H1 (cell line): ENCODE data around the gene TMEM9B. TPM values are rescaled to one million over a fixed set of nuclear protein-coding genes. Genes with fewer than 3 reads are reported as not detected.

Source experiments
- CTCF ChIA-PET: fragments of 300-600 bp; sonication (Branson Sonifier 250); formaldehyde crosslinking; loops from one replicate; lab custom pipeline; 2021; ENCODE audit not compliant: partially characterized antibody; lab: Charles Lee
- POLR2A ChIA-PET: fragments of 300-600 bp; sonication (Branson Sonifier 250); formaldehyde crosslinking; loops from one replicate; lab custom pipeline; 2021; ENCODE audit warnings: inconsistent platforms; ENCODE audit not compliant: partially characterized antibody; lab: Charles Lee
- DNase-seq, 2 experiments: peaks; one replicate each; pipeline versions ENCODE4 v3.0.0 to v3.0.0-alpha.2; 2010 to 2022; ENCODE audit warnings: low spot score in 2 of 2, low read depth in 1 of 2, mixed read lengths in 1 of 2
- FAIRE-seq: peaks from 2 replicates; lab custom pipeline; 2011; peaks lifted over from hg19 to GRCh38; lab: Jason Lieb, UNC
- H2AFZ ChIP-seq: 2 replicates; pipeline ENCODE4 v1.8.1; 2012; ENCODE audit warnings: low read length, inconsistent platforms
- H2AK5ac ChIP-seq: 2 replicates; pipeline ENCODE4 v1.6.1; 2013; ENCODE audit warnings: low read depth, low read length
- H2BK120ac ChIP-seq: replicated peaks from 2 replicates; pipeline ENCODE3; 2013; ENCODE audit warnings: low read depth, low read length, inconsistent platforms
- H2BK12ac ChIP-seq: 2 replicates; pipeline ENCODE4 v1.6.1; 2013; ENCODE audit warnings: low read depth, low read length
- H2BK15ac ChIP-seq: 2 replicates; pipeline ENCODE4 v1.6.1; 2013; ENCODE audit warnings: low read length
- H2BK20ac ChIP-seq: 2 replicates; pipeline ENCODE4 v1.6.1; 2013; ENCODE audit warnings: low read length
- H2BK5ac ChIP-seq: 2 replicates; pipeline ENCODE4 v1.6.1; 2013; ENCODE audit warnings: low read depth, low read length
- H3K14ac ChIP-seq: 2 replicates; pipeline ENCODE4 v1.6.1; 2013; ENCODE audit warnings: inconsistent platforms; ENCODE audit not compliant: insufficient read length
- H3K18ac ChIP-seq: 2 replicates; pipeline ENCODE4 v1.6.1; 2013; ENCODE audit warnings: low read length; ENCODE audit errors: extremely low read depth
- H3K23ac ChIP-seq: 2 replicates; pipeline ENCODE4 v1.6.1; 2013; ENCODE audit warnings: inconsistent platforms; ENCODE audit not compliant: insufficient read length
- H3K23me2 ChIP-seq: 2 replicates; pipeline ENCODE4 v1.6.1; 2013; ENCODE audit warnings: low read depth, low read length
- H3K27ac ChIP-seq: 2 replicates; pipeline ENCODE4 v1.6.1; 2011; ENCODE audit warnings: low read depth, low read length, inconsistent platforms
- H3K27me3 ChIP-seq, 4 experiments: replicated peaks in 1 of 4; 1 replicate in 1 of 4; 2 replicates in 3 of 4; pipeline versions ENCODE4 v1.6.1 to v1.8.1; 2011 to 2013; ENCODE audit warnings: low read length in 3 of 4, mild to moderate bottlenecking in 3 of 4, inconsistent platforms in 2 of 4, mixed read lengths in 2 of 4, moderate library complexity in 1 of 4; ENCODE audit not compliant: control insufficient read depth in 3 of 4, insufficient read depth in 3 of 4; ENCODE audit errors: extremely low read depth in 1 of 4
- H3K36me3 ChIP-seq, 4 experiments: 2 replicates each; pipeline versions ENCODE4 v1.6.1 to v1.8.1; 2011 to 2013; ENCODE audit warnings: mild to moderate bottlenecking in 4 of 4, low read length in 3 of 4, moderate library complexity in 2 of 4, control low read depth in 1 of 4, inconsistent platforms in 1 of 4; ENCODE audit not compliant: insufficient read depth in 4 of 4, control insufficient read depth in 2 of 4
- H3K4ac ChIP-seq: replicated peaks from 2 replicates; pipeline ENCODE3; 2013; ENCODE audit warnings: low read length, low read depth, mixed read lengths, inconsistent platforms; ENCODE audit not compliant: insufficient read length
- H3K4me1 ChIP-seq, 4 experiments: replicated peaks in 1 of 4; 1 replicate in 1 of 4; 2 replicates in 3 of 4; pipeline versions ENCODE4 v1.6.1 to v1.8.1; 2011 to 2013; ENCODE audit warnings: low read length in 3 of 4, inconsistent platforms in 2 of 4, mixed read lengths in 1 of 4; ENCODE audit not compliant: insufficient read depth in 4 of 4, control insufficient read depth in 3 of 4
- H3K4me2 ChIP-seq, 2 experiments: 2 replicates each; pipeline versions ENCODE4 v1.6.1 to v1.8.1; 2011 to 2013; ENCODE audit warnings: low read depth in 2 of 2, low read length in 2 of 2, control low read depth in 1 of 2, inconsistent platforms in 1 of 2, mild to moderate bottlenecking in 1 of 2; ENCODE audit not compliant: insufficient read depth in 1 of 2
- H3K4me3 ChIP-seq, 4 experiments: fragments of 200-600, 300-600 bp in 1 of 4; sonication (generic), shearing (Covaris generic), sonication (Bioruptor Twin) in 1 of 4; 2 replicates each; pipeline versions ENCODE4 v1.5.1 to v1.8.1; 2011 to 2016; ENCODE audit warnings: low read length in 4 of 4, low read depth in 3 of 4, control low read depth in 2 of 4, inconsistent platforms in 2 of 4, mild to moderate bottlenecking in 2 of 4, mixed read lengths in 1 of 4, moderate library complexity in 1 of 4; ENCODE audit not compliant: insufficient read depth in 2 of 4; ENCODE audit errors: extremely low read depth in 1 of 4
- H3K56ac ChIP-seq: replicated peaks from 2 replicates; pipeline ENCODE3; 2013; ENCODE audit warnings: low read depth, mild to moderate bottlenecking, mixed read lengths, low read length, inconsistent platforms; ENCODE audit not compliant: insufficient read length
- H3K79me1 ChIP-seq: 2 replicates; pipeline ENCODE4 v1.6.1; 2013; ENCODE audit warnings: low read depth, low read length, control low read depth
- H3K79me2 ChIP-seq, 2 experiments: 2 replicates each; pipeline versions ENCODE4 v1.6.1 to v1.8.1; 2012 to 2013; ENCODE audit warnings: low read length in 2 of 2, mild to moderate bottlenecking in 2 of 2, inconsistent platforms in 1 of 2; ENCODE audit not compliant: insufficient read depth in 2 of 2, control insufficient read depth in 1 of 2
- H3K9ac ChIP-seq, 4 experiments: replicated peaks in 1 of 4; 1 replicate in 1 of 4; 2 replicates in 3 of 4; pipeline versions ENCODE4 v1.6.1 to v1.8.1; 2011 to 2013; ENCODE audit warnings: low read depth in 3 of 4, low read length in 3 of 4, control low read depth in 2 of 4, mild to moderate bottlenecking in 2 of 4, moderate library complexity in 2 of 4, inconsistent platforms in 1 of 4; ENCODE audit errors: extremely low read depth in 1 of 4
- H3K9me3 ChIP-seq, 2 experiments: 2 replicates each; pipeline versions ENCODE4 v1.6.1 to v1.8.1; 2012 to 2013; ENCODE audit warnings: mild to moderate bottlenecking in 2 of 2, moderate library complexity in 2 of 2, control low read depth in 1 of 2, inconsistent platforms in 1 of 2, low read depth in 1 of 2, low read length in 1 of 2, mixed read lengths in 1 of 2; ENCODE audit not compliant: insufficient read depth in 2 of 2
- H4K20me1 ChIP-seq, 2 experiments: replicated peaks in 1 of 2; 2 replicates each; pipeline versions ENCODE3 to v1.8.1; 2011 to 2013; ENCODE audit warnings: inconsistent platforms in 2 of 2, low read length in 2 of 2, mild to moderate bottlenecking in 1 of 2; ENCODE audit not compliant: insufficient read depth in 2 of 2, control insufficient read depth in 1 of 2
- H4K5ac ChIP-seq: 2 replicates; pipeline ENCODE4 v1.6.1; 2013; ENCODE audit warnings: low read length, low read depth, mixed read lengths, inconsistent platforms; ENCODE audit not compliant: insufficient read length
- H4K8ac ChIP-seq: 2 replicates; pipeline ENCODE4 v1.8.0; 2013; ENCODE audit warnings: mild to moderate bottlenecking, moderate library complexity, low read length, inconsistent platforms; ENCODE audit not compliant: insufficient read depth; ENCODE audit errors: extremely low read depth
- H4K91ac ChIP-seq: replicated peaks from 2 replicates; pipeline ENCODE3; 2013; ENCODE audit warnings: low read length, mixed read lengths, inconsistent platforms; ENCODE audit not compliant: insufficient read length
- CEBPB ChIP-seq: IDR thresholded peaks from 2 replicates; pipeline ENCODE4 v1.6.1; 2012; ENCODE audit warnings: low read depth, low read length
- CHD1 ChIP-seq: IDR thresholded peaks from 2 replicates; pipeline ENCODE4 v1.6.1; 2012; ENCODE audit warnings: low read depth, low read length, improper control_type of control experiment
- EP300 ChIP-seq, 2 experiments: IDR thresholded peaks; 1 replicate in 1 of 2; 2 replicates in 1 of 2; pipeline ENCODE4 v1.6.1; 2011 to 2012; ENCODE audit warnings: low read depth in 2 of 2, low read length in 2 of 2, mild to moderate bottlenecking in 2 of 2, borderline replicate concordance in 1 of 2, inconsistent platforms in 1 of 2, moderate library complexity in 1 of 2
- JUN ChIP-seq: IDR thresholded peaks from 2 replicates; pipeline ENCODE4 v1.6.1; 2011; ENCODE audit warnings: low read depth, mild to moderate bottlenecking, improper control_type of control experiment, low read length
- KDM4A ChIP-seq: IDR thresholded peaks from one replicate; pipeline ENCODE4 v1.7.1; 2012; ENCODE audit warnings: low read depth, mild to moderate bottlenecking, moderate library complexity, low read length, inconsistent platforms; ENCODE audit not compliant: severe bottlenecking
- POU5F1 ChIP-seq: IDR thresholded peaks from 2 replicates; pipeline ENCODE4 v1.6.1; 2011; ENCODE audit warnings: low read depth, mild to moderate bottlenecking, low read length, moderate library complexity
- RBBP5 ChIP-seq: IDR thresholded peaks from 2 replicates; pipeline ENCODE4 v1.7.1; 2012; ENCODE audit warnings: low read depth, mild to moderate bottlenecking, inconsistent platforms, low read length, moderate library complexity, borderline replicate concordance
- SIX5 ChIP-seq: IDR thresholded peaks from 2 replicates; pipeline ENCODE4 v1.6.1; 2011; ENCODE audit warnings: mild to moderate bottlenecking, low read depth, low read length
- SP1 ChIP-seq: IDR thresholded peaks from 2 replicates; pipeline ENCODE4 v1.6.1; 2011; ENCODE audit warnings: low read depth, low read length
- YY1 ChIP-seq: IDR thresholded peaks from 2 replicates; pipeline ENCODE4 v1.6.1; 2011; ENCODE audit warnings: low read depth, mild to moderate bottlenecking, low read length
- WGBS, 2 experiments: shearing (Covaris generic) in 1 of 2; methylation state at CpG; one replicate each; pipeline versions ENCODE4 v1.1.6 to v1.1.7; 2013 to 2015; ENCODE audit warnings: low lambda C conversion rate in 2 of 2, mixed read lengths in 2 of 2, inconsistent platforms in 1 of 2, low coverage in 1 of 2, missing lambda C conversion rate in 1 of 2; ENCODE audit not compliant: insufficient replicate concordance in 2 of 2, insufficient coverage in 1 of 2, insufficient read length in 1 of 2; ENCODE audit errors: extremely low coverage in 1 of 2, missing lambda C conversion rate in 1 of 2; 5-methylcytosine and 5-hydroxymethylcytosine counted together
- polyA plus RNA-seq, 7 experiments: library from polyadenylated mRNA; depleted of rRNA in 3 of 7; stranded (reverse) in 5 of 7; unstranded in 2 of 7; fragments of >200 nt in 5 of 7; fragments of 200-250 nt in 2 of 7; gene quantifications; 1 replicate in 5 of 7; 2 replicates in 1 of 7; 4 replicates in 1 of 7; pipeline versions ENCODE4 v1.2.1 to v1.2.3, GENCODE V29; 2011 to 2013; ENCODE audit warnings: missing spikeins in 2 of 7, mixed read lengths in 2 of 7
- total RNA-seq: library from RNA; stranded (reverse); fragmentation: NEBNext Ultra II Directional; extraction: Animal tissue kit (Norgen Biotek cat#: 25700); gene quantifications from 2 replicates; pipeline ENCODE4 v1.2.1, GENCODE V29; 2021
- TF ChIP-seq, protein P1 (sequence below): IDR thresholded peaks from 2 replicates; pipeline ENCODE4 v1.6.1; 2011; ENCODE audit warnings: low read depth, mild to moderate bottlenecking, low read length; ENCODE audit not compliant: insufficient read depth

TMEM9B gene
- total and polyA plus RNA-seq, 2 of the 8 experiments (the other 6 are each of a cell fraction or from before 2014, with no cell fraction given) = 8.3 to 9.4 TPM

DNA sequence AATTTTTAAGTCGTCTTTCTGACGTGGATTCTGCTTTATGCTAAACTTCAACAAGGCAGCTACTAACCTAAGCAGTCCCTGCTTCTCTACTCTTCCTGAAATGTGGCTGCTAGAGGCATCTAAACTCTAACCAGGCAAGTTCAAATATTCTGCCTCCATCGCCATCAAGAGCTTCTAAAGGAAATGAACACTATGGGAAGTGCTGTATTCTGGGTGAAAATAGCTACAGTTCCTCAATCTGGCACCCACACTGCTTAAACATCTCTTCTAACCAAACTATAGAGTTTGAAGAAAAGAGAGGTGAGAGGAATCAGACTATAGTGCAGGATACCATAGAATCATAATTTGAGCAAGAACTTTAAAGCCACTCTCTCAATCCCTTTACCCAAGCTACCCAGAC lies 33.2 kb upstream of the TMEM9B start:
- Histone ChIP-seq H4K8ac (no peak overlapping the region), H4K20me1 (peaks cover 0 to 2% of the 10 kb centered on the region in 2 experiments), H2BK5ac (no peak overlapping the region), H3K18ac (no peak overlapping the region), H4K5ac (no peak overlapping the region), H3K27me3 (peaks cover 3 to 11% (median 8%) of the 10 kb centered on the region in 4 experiments), H3K23ac (no peak overlapping the region), H2AFZ (no peak overlapping the region), H2BK120ac (no peak overlapping the region), H3K9ac (no peak overlapping the region), H3K56ac (no peak overlapping the region), H3K14ac (no peak overlapping the region), H3K79me1 (no peaks in the 10 kb centered on the region), H3K79me2 (no peaks in the 10 kb centered on the region), H3K36me3 (no peaks in the 10 kb centered on the region), H4K91ac (no peak overlapping the region), H2BK15ac (no peak overlapping the region), H3K4me3 (no peak overlapping the region), H2BK20ac (no peak overlapping the region), H2AK5ac (no peak overlapping the region), H3K23me2 (peaks cover 3% of the 10 kb centered on the region; the same call in 1 of the 2 replicates), H3K4me1 (no peaks in the 10 kb centered on the region), H3K4ac (no peak overlapping the region), H3K9me3 (no peaks in the 10 kb centered on the region), H3K4me2 (no peak overlapping the region), H2BK12ac (no peak overlapping the region), H3K27ac (no peak overlapping the region)
- ChIA-PET CTCF (interaction anchor here (1.0 to 1.9 kb wide), 5 partner anchors 18 to 98 kb away, joined by 3 to 9 read pairs (median 3); no protein-coding TSS in a partner anchor), POLR2A (interaction anchor here (1.0 kb wide), 1 partner anchor 33 kb away, joined by 3 read pairs; no protein-coding TSS in a partner anchor)
- TF ChIP-seq SIX5 (no peak), RBBP5 (no peak), EP300 (IDR thresholded peaks at IDR 0.05; ENCODE audit: borderline replicate concordance in 1 of 2, low read depth in 2 of 2, low read length in 2 of 2) (no peak), CHD1 (no peak), KDM4A (no peak), SP1 (no peak), CEBPB (no peak), YY1 (no peak), JUN (no peak), POU5F1 (no peak)
- TF ChIP-seq, protein P1, sequence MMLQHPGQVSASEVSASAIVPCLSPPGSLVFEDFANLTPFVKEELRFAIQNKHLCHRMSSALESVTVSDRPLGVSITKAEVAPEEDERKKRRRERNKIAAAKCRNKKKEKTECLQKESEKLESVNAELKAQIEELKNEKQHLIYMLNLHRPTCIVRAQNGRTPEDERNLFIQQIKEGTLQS = no peak
- WGBS, 2 experiments = 88% methylated on average over 3 of the region's 3 CpGs; no CpG with 5 or more reads in 1 of the 2 experiments
- DNase-seq (no peak), FAIRE-seq (no peak)
